ENCODE data around the gene MAGEA2. TPM values are rescaled to one million over a fixed set of nuclear protein-coding genes. Genes with fewer than 3 reads are reported as not detected.
"Not testable (repeated sequence)": the region's sequence is repeated elsewhere in the genome, so short reads cannot be mapped to it uniquely, and the experiment has no call there.

MAGEA2 gene
- polyA plus RNA-seq, 1 experiment = not detected

DNA sequence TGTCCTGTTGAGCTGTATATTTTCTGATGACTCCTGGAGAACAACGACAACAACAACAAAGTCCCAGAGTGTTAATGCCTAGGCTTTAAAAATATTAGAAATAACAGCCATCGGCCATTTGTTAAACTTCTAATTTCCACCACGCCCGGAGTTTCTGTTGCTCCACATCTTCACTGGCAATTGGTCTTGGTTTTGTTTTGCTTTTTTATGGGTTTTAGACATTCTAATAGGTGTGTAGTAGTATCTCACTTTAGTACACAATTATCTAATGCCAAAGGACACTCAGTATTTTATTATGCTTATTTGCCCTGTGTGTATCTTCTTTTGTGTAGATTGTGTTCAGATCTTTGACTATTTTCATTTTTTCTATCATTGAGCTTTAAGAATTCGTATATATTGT, 15.1 kb downstream of the MAGEA2 start:
- Histone ChIP-seq H3K36me3 (ENCODE audit: control insufficient read depth, insufficient read depth, low read length) (no peaks in the 10 kb centered on the region), H3K4me3 (ENCODE audit: low read depth, low read length) (no peak overlapping the region), H3K27me3 (ENCODE audit: control insufficient read depth, insufficient read depth, low read length) (no peaks in the 10 kb centered on the region)
- CTCF ChIA-PET = no interaction called here
- TF ChIP-seq, protein P1, sequence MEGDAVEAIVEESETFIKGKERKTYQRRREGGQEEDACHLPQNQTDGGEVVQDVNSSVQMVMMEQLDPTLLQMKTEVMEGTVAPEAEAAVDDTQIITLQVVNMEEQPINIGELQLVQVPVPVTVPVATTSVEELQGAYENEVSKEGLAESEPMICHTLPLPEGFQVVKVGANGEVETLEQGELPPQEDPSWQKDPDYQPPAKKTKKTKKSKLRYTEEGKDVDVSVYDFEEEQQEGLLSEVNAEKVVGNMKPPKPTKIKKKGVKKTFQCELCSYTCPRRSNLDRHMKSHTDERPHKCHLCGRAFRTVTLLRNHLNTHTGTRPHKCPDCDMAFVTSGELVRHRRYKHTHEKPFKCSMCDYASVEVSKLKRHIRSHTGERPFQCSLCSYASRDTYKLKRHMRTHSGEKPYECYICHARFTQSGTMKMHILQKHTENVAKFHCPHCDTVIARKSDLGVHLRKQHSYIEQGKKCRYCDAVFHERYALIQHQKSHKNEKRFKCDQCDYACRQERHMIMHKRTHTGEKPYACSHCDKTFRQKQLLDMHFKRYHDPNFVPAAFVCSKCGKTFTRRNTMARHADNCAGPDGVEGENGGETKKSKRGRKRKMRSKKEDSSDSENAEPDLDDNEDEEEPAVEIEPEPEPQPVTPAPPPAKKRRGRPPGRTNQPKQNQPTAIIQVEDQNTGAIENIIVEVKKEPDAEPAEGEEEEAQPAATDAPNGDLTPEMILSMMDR (IDR thresholded peaks at IDR 0.05; ENCODE audit: insufficient read depth, low read depth, low read length) = no peak
- DNase-seq (ENCODE audit: low read depth) = no peak
- POLR2A ChIA-PET = no interaction called here

DNA sequence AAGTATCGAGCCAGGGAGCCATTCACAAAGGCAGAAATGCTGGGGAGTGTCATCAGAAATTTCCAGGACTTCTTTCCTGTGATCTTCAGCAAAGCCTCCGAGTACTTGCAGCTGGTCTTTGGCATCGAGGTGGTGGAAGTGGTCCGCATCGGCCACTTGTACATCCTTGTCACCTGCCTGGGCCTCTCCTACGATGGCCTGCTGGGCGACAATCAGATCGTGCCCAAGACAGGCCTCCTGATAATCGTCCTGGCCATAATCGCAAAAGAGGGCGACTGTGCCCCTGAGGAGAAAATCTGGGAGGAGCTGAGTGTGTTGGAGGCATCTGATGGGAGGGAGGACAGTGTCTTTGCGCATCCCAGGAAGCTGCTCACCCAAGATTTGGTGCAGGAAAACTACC, 17.1 kb downstream of the MAGEA2 start:
- POLR2A ChIA-PET; CTCF ChIA-PET; H3K27me3 ChIP-seq (ENCODE audit: control insufficient read depth, insufficient read depth, low read length); H3K36me3 ChIP-seq (ENCODE audit: control insufficient read depth, insufficient read depth, low read length); DNase-seq (ENCODE audit: low read depth); H3K4me3 ChIP-seq (ENCODE audit: low read depth, low read length): not testable (repeated sequence)

DNA sequence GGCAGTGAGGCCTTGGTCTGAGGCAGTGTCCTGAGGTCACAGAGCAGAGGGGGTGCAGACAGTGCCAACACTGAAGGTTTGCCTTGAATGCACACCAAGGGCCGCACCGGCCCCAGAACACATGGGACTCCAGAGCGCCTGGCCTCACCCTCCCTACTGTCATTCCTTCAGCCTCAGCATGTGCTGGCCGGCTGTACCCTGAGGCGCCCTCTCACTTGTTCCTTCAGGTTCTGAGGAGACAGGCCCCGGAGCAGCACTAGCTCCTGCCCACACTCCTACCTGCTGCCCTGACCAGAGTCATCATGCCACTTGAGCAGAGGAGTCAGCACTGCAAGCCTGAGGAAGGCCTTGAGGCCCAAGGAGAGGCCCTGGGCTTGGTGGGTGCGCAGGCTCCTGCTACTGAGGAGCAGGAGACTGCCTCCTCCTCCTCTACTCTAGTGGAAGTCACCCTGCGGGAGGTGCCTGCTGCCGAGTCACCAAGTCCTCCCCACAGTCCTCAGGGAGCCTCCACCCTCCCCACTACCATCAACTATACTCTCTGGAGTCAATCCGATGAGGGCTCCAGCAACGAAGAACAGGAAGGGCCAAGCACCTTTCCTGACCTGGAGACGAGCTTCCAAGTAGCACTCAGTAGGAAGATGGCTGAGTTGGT, 17.7 kb downstream of the MAGEA2 start:
- CTCF ChIA-PET = no interaction called here
- TF ChIP-seq, protein P1 (IDR thresholded peaks at IDR 0.05; ENCODE audit: insufficient read depth, low read depth, low read length) = no peak
- no peak for DNase-seq (ENCODE audit: low read depth)
- no peaks in the 10 kb centered on the region for H3K27me3 ChIP-seq (ENCODE audit: control insufficient read depth, insufficient read depth, low read length)
- POLR2A ChIA-PET = no interaction called here
- no peaks in the 10 kb centered on the region for H3K36me3 ChIP-seq (ENCODE audit: control insufficient read depth, insufficient read depth, low read length)
- no peak overlapping the region for H3K4me3 ChIP-seq (ENCODE audit: low read depth, low read length)

DNA sequence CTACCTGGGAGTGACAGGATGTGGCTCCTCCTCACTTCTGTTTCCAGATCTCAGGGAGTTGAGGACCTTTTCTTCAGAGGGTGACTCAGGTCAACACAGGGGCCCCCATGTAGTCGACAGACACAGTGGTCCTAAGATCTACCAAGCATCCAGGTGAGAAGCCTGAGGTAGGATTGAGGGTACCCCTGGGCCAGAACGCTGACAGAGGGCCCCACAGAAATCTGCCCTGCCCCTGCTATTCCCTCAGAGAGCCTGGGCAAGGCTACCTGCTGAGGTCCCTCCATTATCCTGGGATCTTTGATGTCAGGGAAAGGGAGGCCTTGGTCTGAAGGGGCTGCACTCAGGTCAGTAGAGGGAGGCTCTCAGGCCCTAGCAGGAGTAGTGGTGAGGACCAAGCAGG, 18.5 kb downstream of the MAGEA2 start:
- Histone ChIP-seq H3K27me3 (ENCODE audit: control insufficient read depth, insufficient read depth, low read length) (no peaks in the 10 kb centered on the region), H3K4me3 (ENCODE audit: low read depth, low read length) (no peak overlapping the region), H3K36me3 (ENCODE audit: control insufficient read depth, insufficient read depth, low read length) (no peaks in the 10 kb centered on the region)
- DNase-seq (ENCODE audit: low read depth) = no peak
- CTCF ChIA-PET = no interaction called here
- POLR2A ChIA-PET = no interaction called here
- TF ChIP-seq, protein P1 (IDR thresholded peaks at IDR 0.05; ENCODE audit: insufficient read depth, low read depth, low read length) = no peak

DNA sequence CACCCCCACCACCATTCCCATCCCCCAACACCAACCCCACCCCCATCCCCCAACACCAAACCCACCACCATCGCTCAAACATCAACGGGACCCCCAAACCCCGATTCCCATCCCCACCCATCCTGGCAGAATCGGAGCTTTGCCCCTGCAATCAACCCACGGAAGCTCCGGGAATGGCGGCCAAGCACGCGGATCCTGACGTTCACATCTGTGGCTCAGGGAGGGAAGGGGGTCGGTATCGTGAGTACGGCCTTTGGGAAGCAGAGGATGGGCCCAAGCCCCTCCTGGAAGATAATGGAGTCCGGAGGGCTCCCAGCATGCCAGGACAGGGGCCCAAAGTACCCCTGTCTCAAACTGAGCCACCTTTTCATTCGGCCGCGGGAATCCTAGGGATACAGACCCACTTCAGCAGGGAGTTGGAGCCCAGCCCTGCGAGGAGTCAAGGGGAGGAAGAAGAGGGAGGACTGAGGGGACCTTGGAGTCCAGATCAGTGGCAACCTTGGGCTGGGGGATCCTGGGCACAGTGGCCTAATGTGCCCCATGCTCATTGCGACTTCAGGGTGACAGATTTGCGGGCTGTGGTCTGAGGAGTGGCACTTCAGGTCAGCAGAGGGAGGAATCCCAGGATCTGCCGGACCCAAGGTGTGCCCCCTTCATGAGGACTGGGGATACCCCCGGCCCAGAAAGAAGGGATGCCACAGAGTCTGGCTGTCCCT, 19.3 kb downstream of the MAGEA2 start:
- H3K4me3 ChIP-seq (ENCODE audit: low read depth, low read length); DNase-seq (ENCODE audit: low read depth); H3K27me3 ChIP-seq (ENCODE audit: control insufficient read depth, insufficient read depth, low read length); H3K36me3 ChIP-seq (ENCODE audit: control insufficient read depth, insufficient read depth, low read length); CTCF ChIA-PET; POLR2A ChIA-PET: not testable (repeated sequence)

DNA sequence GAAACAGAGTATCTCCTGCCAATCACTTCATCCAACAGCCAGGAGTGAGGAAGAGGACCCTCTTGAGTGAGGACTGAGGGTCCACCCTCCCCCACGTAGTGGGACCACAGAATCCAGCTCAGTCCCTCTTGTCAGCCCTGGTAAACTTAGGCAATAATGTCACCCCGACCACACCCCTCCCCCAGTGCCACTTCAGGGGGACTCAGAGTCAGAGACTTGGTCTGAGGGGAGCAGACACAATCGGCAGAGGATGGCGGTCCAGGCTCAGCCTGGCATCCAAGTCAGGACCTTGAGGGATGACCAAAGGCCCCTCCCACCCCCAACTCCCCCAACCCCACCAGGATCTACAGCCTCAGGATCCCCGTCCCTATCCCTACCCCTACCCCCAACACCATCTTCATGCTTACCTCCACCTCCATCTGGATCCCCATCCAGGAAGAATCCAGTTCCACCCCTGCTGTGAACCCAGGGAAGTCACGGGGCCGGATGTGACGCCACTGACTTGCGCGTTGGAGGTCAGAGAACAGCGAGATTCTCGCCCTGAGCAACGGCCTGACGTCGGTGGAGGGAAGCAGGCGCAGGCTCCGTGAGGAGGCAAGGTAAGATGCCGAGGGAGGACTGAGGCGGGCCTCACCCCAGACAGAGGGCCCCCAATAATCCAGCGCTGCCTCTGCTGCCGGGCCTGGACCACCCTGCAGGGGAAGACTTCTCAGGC, 20.2 kb downstream of the MAGEA2 start, which contains the start of the genes CSAG1 and MAGEA12:
CSAG1 (minus strand) TSS at position 461 of the 715 bp plus-strand sequence. CDS start 1,261 bp downstream, outside the sequence.
MAGEA12 (plus strand) TSS at position 497 of the 715 bp plus-strand sequence. CDS start 2,405 bp downstream, outside the sequence.
- ChIA-PET CTCF (no interaction called here), POLR2A (no interaction called here)
- TF ChIP-seq, protein P1 (IDR thresholded peaks at IDR 0.05; ENCODE audit: insufficient read depth, low read depth, low read length) = no peak
- no peaks in the 10 kb centered on the region for H3K27me3 ChIP-seq (ENCODE audit: control insufficient read depth, insufficient read depth, low read length)
- H3K36me3 ChIP-seq (ENCODE audit: control insufficient read depth, insufficient read depth, low read length) = no peaks in the 10 kb centered on the region
- no peak within 1 kb of the TSS for H3K4me3 ChIP-seq (ENCODE audit: low read depth, low read length)
- no peak for DNase-seq (ENCODE audit: low read depth)

Data from BJ (cell line).